H4 (cell line): ENCODE results near the gene MCF2L2. TPM values are rescaled to one million over a fixed set of nuclear protein-coding genes. Genes with fewer than 3 reads are reported as not detected.
"Not testable (repeated sequence)": the region's sequence is repeated elsewhere in the genome, so short reads cannot be mapped to it uniquely, and the experiment has no call there.

Source experiments
- DNase-seq: peaks from one replicate; pipeline ENCODE4 v3.0.0-alpha.2; 2015; ENCODE audit warnings: low spot score
- total RNA-seq: library from RNA; depleted of rRNA; stranded (reverse); fragments of >200 nt; shearing (Covaris generic); gene quantifications from 2 replicates; pipeline ENCODE4 v1.2.3, GENCODE V29; 2014

MCF2L2 gene
- total RNA-seq, 1 experiment from 2014 or later = 0.64 TPM

DNA sequence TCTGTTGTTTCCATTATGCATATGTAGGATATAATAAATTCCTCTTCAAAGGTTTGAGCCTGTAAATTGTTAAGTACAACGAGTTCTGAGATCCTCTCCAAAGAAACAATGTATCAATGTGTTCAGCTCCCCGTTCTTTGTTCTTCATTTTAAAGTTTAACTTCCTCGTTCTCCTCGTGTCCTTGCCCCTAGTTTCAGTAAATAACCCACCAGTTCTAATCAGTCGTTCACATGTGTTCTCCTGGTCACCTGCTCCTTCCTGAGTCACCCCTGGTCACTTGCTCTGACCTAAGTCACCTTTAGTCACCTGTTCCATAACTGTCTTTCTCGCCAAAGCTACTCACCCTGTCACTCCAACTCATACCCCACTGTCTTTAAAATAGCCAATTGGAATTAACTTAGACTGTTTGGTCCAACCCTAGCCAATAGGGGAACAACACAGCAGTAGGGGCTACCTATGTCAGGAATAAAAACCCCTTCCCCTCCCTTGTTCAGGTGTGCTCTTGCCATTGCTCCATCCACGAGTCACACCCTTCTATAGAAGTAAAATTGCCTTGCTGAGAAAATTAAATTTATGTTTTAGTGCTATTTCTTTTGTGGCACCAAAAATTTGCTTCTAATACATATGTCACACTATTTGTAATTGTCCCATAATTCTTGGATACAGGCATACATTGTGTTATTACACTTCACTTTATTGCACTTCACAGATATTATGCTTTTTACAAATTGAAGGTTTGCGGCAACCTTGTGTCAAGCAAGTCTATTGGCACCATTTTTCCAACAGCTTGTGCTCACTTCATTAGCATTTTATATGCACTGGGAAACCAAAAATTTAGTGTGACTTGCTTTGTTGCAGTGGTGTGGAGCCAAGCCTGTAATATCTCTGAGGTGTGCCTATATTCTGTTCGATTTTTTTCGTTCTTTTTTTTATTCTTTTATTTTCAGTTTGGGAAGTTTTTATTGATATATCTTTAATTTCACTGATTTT, 15.3 kb upstream of the MCF2L2 start:
- DNase-seq = no peak

DNA sequence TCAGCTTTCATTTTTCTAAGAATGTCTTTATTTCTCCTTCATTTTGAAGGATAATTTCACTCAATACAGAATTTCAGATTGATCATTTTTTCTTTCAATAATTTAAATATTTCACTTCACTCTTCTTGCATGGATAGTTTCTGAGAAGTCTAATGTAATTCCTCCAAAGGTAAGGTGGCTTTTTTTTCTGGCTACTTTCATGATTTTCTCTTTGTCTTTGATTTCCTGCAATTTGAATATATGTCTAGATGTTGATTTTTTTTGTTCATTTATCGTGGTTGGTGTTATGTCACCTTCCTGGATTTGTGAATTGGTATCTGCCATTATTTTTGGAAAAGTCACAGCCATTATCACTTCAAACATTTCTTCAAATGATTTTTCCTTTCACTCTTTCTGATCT, 14.6 kb upstream of the MCF2L2 start:
- no peak for DNase-seq

DNA sequence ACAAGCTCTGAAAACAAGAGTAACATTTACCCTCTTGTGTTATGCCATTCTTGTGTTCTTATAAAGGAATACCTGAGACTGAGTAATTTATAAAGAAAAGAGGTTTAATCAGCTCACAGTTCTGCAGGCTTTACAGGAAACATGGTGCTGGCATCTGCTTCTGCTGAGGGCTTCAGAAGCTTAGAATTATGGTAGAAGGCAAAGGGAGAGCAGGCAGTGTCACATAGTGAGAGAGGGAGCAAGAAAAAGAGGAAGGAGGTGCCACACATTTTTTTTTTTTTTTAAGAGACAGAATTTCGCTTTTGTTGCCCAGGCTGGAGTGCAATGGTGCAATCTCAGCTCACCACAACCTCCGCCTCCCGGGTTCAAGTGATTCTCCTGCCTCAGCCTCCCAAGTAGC, 12.1 kb upstream of the MCF2L2 start:
- DNase-seq = not testable (repeated sequence)

DNA sequence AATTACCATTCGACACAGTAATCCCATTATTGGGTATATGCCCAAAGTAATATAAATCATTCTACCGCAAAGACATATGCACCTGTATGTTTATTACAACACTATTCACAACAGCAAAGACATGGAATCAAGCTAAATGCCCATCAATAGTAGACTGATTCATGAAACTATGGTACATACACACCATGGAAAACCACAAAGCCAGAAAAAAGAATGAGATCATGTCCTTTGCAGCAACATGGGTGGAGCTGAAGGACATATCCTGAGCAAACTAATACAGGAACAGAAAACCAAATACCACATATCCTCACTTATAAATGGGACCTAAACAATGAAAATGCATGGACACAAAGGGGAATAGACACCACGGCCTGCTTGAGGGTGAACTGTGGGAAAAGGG, 11.1 kb upstream of the MCF2L2 start:
- DNase-seq = peak; percentile 25

DNA sequence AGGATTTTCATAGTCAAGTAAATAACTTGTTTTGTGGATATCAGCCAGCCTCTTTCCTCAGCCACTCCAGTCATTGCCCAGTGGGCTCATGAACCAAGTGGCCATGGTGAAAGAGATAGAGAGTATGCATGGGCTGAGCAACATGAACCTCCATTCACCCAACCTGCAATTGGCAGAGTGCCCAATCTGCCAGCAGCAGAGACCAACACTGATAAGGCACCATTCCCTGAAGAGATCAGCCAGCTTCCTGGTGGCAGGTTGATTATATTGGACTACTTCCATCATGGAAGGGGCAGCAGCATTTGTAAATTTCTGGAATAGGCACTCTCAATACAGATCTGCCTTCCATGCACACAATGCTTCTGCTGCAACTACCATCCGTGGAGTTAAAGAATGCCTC, 10.3 kb upstream of the MCF2L2 start:
- no peak for DNase-seq

DNA sequence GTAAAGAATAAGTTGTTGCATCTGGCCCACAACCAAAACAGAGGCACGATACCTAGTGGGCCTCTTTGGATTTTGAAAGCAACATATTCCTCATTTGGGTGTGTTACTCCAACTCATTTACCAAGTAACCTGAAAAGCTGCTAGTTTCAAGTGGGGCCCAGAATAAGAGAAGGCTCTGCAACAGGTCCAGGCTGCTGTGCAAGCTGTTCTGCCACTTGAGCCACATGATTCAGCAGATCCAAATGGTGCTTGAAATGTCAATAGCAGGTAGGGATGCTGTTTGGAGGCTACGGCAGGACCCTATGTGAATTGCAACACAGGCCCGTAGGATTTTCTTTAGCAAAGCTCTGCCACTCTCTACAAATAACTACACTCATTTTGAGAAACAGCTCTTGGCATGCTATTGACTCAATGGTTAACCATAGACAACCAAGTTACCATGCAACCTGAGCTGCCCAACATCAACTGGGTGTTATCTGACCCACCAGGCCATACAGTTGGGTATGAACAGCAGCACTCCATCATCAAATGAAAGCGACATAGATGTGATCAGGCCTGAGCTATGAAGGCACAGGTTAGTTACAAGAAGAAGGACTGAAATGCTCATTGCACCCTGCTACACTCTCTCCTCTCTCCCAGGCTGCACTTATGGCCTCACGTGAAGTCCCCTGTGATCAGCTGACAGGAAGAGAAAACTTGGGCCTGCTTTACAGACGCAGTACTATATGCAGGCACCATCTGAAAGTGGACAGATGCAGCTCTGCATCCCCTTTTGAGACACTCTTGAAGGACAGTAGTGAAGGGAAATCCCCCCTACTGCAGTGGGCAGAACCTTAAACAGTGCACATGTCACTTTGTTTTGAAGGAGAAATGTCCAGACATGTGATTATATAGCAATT, 9.5 kb upstream of the MCF2L2 start:
- DNase-seq = no peak

DNA sequence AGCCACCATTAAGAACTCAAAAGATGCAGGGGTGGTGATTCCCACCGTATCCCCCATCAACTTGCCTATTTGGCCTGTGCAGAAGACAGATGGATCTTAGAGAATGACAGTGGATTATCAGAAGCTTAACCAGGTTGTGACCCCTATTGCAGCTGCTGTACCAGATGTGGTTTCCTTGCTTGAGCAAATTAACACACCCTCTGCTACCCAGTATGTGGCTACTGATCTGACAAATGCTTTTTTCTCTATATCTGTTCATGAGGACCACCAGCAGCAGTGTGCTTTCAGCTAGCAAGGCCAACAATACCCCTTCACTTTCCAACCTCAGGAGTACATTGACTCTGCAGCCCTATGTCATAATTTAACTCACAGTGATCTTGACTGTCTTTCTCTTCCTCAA, 8.6 kb upstream of the MCF2L2 start:
- no peak for DNase-seq

DNA sequence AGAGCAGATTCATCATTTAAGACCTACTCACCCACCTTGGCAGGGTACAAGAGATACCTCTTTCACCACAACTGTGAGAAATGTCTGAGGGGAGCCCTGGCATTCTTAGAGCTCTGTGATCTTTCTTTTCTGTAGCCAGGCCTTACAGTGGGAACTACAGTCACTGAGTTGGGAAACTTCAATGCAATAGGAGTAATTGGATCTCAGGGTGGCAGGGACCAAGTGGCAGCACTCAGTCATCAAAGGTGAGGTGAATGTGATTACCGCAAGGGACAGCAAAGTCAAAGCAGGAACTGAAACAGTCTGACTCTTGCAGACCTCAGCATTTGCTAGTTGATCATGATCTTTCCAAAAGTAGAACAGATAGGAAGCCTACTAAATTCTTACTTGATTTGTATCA, 7.2 kb upstream of the MCF2L2 start:
- DNase-seq = no peak

DNA sequence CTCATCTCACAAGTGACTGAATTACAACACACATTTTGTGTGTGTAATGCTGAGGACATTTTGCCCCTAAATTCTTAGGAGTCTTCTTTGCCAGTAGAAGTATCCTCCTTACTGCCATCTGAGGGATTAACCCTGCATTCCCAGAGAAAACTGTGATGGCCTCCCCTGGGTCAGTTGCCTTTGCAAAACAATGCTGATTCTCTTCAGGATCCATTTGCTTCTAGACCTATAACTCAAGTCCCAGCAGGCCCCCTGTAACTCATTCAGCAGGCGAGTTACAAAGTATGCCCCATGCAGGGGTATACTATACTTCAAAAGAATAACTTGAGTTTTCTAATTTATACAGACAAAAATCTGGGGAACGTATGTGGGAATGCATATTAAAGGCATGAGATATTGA, 6.6 kb upstream of the MCF2L2 start:
- DNase-seq = no peak

DNA sequence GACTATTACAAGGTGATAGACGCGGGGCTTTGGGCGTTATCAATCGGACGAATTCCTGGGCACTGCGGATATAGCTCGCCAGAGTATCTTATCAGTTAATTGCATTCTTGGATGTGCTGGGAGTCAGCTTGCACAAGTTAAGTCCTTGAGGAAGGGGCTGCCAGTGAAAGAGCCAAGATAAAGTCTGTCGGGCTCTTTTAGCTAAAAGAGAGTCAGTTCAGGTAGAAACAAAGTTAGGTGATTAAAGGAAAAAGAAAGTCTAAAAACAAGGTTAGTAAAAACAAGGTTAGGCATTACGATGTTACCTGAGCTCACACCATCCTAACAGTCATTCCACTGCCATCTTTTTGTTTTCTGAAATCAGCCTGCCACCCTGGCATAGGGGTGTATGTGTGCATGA, 6.1 kb upstream of the MCF2L2 start:
- no peak for DNase-seq

DNA sequence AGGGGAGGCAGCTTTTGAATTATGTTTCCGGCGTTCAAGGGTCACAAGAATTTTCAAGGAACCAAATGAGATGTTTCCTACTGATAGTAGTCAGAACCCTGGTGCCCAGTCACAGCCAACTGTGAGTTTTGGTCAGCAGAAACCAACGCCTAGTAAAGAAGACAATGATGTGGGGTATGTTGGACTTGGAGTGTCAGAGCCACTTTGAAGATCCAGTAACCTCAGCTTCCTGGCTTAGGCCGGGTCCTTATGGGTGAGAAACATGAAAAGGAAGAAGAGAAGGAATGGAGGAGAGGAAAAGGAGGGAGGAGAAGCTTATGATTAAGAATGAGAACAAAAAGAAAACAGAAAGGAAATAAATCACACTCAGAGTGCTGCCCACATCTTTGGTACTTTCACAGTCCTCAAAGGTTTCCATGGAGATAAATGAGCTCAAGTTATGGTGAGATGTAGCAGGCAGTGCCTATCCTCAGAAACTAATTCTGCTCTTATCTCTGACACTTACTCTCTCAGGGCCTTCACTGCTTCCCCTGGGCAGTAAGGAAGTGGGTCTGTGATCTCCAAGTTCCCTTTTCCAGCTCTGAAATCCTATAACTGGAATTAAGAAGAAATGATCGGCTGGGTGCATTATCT, 2.0 kb upstream of the MCF2L2 start:
- DNase-seq = no peak

DNA sequence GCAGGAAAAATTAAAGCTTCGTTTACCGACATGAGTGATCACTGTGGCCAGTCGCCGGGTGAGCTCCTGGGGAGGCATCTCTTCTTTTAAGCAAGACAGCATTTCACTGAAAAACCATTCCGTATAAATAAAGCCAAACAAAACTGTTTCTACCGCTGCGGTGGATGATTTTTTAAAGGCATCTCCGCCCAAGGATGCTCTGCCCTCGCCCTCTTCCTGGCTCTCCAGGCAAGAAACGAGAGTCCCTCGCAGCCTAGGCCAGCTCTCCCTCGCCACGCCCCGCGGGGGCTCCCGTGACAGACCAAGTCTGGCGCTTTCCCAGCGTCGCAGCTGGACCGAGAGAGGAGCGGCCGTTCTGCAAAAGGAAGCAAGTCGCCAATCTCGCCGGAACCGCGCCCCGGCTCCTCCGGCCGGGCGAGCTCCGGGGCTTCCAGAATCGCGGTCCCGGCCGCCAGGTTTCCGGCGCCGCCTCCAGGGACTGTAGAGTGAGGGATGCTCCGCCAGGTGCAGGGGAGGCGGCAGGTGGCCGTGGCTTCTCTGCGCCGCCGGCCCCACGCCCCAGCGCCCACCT, 458 bp downstream of the MCF2L2 start:
- DNase-seq = peak; percentile 28

DNA sequence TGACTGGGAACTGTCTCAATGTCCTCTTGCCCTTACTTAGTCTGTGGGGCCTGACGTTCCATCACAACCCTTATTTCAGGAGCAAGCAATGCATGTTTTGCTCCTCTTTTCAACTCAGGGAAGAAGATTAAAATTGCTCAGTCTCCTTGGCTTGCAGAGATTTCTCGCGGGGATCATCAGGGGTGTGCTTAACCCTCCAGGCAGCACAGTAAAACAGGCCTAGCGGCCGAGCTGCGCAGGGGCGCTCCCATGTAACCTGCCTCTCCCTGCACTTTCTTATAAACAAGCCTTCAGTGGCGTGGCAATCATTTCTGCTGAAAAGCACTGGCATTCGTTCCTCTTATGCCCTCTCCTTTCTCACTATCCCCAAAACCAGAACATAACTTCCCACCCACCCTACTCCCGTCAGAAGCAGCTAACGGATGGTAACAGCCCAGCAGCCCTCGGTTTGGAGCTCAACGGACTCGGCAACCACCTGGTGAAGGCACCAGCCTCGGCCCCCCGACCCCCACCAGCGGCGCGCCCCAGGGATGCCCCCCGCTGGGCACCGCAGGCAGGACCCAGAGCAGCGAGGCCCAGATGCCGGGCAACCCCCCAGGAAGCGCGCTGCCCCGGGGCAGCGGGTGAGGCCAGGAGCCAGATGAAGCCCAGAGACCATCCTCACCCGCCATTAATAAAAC, 1.1 kb downstream of the MCF2L2 start:
- DNase-seq = no peak

DNA sequence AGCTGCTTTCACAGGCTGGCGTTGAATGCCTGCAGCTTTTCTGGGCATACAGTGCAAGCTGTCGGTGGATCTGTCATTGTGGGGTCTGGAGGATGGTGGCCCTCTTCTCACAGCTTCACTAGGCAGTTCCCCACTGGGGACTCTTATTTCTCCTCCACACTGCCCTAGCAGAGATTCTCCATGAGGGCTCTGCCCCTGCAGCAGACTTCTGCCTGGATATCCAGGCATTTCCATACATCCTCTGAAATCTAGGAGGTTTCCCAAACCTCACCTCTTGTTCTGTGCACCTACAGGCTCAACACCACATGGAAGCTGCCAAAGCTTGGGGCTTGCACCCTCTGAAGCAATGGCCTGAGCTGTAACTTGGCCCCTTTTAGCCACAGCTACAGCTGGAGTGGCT, 9.6 kb downstream of the MCF2L2 start:
- not testable (repeated sequence) for DNase-seq

DNA sequence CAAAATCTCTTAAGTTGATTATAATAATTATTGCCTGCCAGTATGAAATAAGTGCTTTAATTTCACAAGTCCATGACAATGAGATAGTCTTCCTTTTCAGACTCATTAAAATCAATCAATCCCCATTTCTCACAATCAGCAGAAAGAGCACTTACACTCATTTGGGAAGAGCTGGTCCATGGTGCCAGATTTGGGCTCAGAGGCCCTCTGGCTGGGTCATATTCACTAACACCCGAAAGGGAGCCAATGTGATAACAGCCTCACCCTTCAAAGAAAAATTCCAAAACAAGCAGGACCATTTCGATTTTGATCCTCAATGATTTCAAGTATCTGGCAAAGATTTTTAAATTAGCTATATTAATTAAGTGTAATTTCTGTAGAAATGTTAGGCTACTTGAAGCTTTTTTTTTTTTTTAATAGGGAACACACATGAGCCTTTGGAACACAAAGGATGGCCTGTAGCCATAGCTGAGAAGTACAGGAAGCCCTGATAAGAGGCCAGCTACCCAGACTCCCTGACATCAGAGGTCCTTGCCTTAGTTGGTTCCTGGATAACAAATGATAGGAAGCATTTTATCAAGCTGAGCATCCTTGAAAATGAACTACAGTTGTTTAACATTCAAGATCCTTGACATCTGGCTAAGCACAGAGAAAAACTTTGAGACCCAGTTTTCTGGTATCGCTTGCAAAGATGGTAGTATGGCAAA, 17.1 kb downstream of the MCF2L2 start:
- no peak for DNase-seq

DNA sequence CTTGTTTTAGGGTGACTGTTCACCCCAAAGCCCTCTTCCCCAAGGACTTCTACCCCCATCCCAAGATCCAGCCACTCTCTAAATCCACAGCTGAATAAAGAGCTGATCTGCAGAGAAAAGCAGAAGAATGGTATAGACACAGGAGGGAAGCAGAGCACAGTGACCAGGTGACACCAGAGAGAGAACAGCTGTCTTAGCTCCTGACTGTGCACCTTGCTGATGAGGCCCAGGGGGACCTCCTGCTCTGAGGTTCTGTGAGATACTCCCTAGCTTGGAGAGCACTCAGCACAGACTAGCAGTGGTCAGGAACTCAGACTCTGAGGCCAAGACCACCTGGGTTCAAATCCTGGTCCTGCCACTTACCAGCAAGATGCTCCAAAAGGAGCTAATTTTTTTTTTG, 17.7 kb downstream of the MCF2L2 start:
- no peak for DNase-seq

DNA sequence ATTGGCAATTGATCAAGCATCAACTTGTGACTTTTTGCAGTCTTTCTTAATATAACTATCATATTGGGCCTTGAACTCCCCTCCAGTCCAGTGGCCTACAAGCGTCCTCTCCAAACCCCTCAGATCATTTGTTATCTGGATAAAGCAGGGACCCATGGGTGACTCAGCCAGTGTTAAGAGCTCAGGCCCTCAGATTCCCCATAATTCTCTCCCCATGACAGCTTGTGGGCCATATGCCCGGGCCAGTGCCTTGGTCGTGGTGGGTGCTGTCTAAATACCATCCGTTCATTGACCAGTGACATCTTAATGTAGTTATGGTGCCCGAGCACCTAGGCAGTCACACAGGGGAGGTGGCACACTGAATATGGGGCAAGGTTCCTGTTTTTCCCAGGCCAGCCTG, 18.1 kb downstream of the MCF2L2 start:
- no peak for DNase-seq

DNA sequence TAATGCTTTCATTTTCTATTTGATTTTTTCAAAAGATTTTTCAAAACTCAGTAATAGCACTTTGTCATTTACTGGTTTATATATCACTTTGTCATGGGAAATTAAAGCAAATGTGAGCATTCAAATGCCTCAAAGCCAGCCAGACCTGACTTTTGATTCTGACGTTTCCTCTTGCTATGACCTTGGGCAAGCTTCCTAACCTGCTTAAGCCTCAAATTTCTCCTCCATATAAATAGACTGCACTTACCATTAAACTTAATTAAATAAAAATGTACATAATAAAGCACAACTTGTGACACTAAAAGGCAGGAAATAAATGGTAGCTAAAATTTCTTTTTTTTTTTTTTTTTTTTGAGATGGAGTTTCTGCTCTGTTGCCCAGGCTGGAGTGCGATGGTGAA, 19.2 kb downstream of the MCF2L2 start:
- no peak for DNase-seq

DNA sequence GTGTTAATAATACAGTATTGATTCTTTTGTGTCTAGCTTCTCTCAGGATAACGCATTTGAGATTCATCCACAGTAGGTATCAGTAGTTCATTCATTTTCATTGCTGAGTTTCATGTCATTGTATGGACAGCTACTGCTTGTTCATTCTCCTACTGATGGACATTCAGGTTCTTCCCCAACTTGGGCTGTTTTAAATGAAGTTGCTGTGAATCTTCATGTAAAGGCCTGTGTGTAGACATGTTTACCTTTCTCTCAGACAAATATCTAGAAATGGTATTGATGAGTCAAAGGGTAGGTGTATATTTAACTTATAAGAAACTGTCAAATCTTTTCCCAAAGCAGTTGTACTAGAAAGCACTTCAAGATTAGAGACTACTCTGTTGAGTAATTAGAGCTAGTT, 26.7 kb downstream of the MCF2L2 start:
- DNase-seq = no peak

DNA sequence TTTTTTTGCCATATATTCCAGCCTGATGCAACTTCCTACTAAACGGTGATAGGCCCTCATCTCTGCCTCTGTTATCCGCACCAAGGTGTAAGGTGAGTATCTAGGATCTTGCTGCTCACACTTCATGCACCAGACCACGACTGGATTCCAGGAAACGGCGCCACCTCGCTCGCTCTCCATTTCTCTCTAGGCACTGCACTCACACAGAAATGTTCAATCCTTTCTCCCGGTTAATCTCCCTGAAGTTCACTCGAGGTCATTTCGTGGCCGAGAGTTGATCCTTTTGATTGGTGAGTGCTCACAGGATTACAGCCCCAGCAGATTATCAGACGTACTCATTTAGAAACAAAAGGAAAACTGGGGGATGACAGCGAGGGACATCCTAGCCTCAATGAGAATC, 28.1 kb downstream of the MCF2L2 start:
- peak; percentile 15 for DNase-seq
